LNCaP clone FGC (cell line): ENCODE measurements around the gene C10orf90.

Experiments used
- DNase-seq: peaks from one replicate; pipeline ENCODE4 v3.0.0-alpha.2; 2011; ENCODE audit warnings: low read depth
- H3K4me3 ChIP-seq: 2 replicates; pipeline ENCODE4 v1.5.1; 2011; ENCODE audit warnings: mild to moderate bottlenecking, low read depth, low read length, control low read depth
- CTCF ChIP-seq: IDR thresholded peaks from 2 replicates; pipeline ENCODE4 v1.5.1; 2012; ENCODE audit warnings: mild to moderate bottlenecking; ENCODE audit not compliant: control insufficient read depth, insufficient read depth; ENCODE audit errors: extremely low read depth

C10orf90 gene

DNA sequence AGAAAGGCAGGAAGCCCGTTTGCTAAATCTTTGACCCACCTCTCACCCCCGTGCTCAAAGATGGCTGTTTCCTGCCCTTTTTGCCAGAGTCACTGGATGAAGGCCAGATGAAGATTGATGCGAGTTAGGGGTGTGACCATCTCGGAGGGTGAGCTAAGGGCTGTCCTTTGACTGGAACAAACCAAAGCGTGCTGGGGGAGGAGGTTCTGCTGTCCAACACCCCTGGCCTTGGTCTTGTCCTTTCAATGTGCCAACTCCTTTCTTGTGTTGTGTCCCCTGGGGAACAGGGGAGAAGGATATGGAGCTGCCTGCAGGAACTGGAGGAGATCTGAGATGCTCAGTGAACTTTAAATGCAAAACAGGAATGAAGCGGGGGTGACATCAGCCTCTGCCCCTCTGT, 191.9 kb downstream of the C10orf90 start:
- no peak for TF ChIP-seq CTCF
- no peak for DNase-seq
- no peak overlapping the region for H3K4me3 ChIP-seq

- TF ChIP-seq CTCF: no peak
- no peak for DNase-seq
- no peak overlapping the region for H3K4me3 ChIP-seq
Observed at GRCh38 chr10:126476246-126476645, 194.2 kb downstream of the C10orf90 start.

DNA sequence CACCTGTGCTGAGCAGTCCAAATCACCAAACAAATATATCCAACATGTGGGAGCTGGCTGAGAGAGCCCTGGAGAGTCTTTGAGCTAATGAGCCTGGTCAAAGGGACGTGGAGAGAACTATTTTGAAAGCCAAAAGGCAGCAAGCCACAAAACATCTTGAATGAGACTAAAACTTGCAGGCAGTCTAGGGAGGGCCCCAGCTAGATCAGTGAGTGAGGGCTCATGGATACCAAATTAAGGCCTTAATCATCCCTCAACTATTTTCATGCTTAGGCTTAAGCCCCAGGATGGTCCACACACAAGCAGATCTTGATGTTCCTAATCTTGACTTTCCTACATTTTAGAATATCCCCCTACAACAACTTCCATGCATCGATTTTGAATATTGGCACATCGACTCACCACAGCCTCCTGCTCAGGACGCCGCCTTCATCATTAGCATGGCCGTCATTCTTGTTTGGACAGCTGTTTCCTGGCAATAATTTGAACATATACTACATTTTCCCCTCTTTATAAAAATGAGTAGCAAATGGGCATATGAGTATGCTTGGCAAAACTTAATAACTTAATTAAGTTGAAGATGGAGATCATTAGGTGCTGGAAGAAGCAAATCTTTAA, 195.3 kb downstream of the C10orf90 start:
- DNase-seq: no peak
- TF ChIP-seq CTCF: no peak
- H3K4me3 ChIP-seq: no peak overlapping the region

GRCh38 chr10:126474031-126474430, 196.5 kb downstream of the C10orf90 start:
- DNase-seq: no peak
- no peak for TF ChIP-seq CTCF
- H3K4me3 ChIP-seq: no peak overlapping the region

GRCh38 chr10:126470991-126471390, 199.5 kb downstream of the C10orf90 start:
- TF ChIP-seq CTCF: no peak
- no peak for DNase-seq

GRCh38 chr10:126469692-126470091, 200.8 kb downstream of the C10orf90 start:
- H3K4me3 ChIP-seq: no peak overlapping the region
- DNase-seq: no peak
- TF ChIP-seq CTCF: no peak

More at GRCh38 chr10:126470991-126471390, 199.5 kb downstream of the C10orf90 start:
- H3K4me3 ChIP-seq: no peak overlapping the region
